Stimulated activated naive CD8-positive, alpha-beta T cell treated with anti-CD3 and anti-CD28 coated beads, Interleukin-15, Interleukin-2, amounts not matched to agents 100 U/mL and 50 U/mL, for 24 hours (primary cell): Measurements from ENCODE around the gene TMEM187.

Experiments
- ATAC-seq: fragments of 150-1000 bp; cut with Tn5 transposase; one replicate; pipeline ENCODE4 v1.10.0; 2021
- DNase-seq: peaks from one replicate; pipeline ENCODE4 v3.0.0; 2021

Gene TMEM187

DNA sequence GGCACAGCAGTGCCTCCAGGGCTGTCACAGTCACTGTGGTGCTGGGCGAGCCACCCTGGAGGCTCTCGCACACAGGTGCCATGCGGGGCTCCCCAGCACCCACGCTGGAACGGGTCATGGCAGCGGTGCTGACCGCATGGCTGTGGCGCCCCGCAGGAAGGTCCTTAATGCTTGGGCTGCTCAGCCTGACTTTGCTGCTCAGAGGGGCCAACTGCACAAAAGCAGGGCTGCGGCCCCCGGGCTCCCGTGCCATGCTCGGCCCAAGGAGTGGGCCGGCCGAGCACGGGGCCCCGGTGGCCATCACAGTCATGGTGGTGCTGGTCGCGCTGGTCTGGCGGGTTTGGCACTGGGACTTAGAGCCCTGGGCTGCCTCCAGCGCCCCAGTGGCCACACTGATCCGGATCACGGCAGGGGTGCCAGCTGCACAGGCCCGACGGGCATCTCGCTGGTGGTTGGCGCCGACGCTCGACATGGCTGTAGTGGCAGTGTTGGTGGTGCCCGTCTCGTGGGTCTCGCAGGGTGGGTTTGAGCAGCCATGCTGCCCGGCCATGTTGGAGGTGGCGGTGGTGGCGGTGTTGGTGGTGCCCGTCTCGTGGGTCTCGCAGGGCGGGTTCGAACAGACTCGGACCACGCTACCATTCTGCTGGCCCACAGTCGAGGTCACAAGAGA, 17.9 kb upstream of the TMEM187 start:
- DNase-seq = no peak
- no peak for ATAC-seq

DNA sequence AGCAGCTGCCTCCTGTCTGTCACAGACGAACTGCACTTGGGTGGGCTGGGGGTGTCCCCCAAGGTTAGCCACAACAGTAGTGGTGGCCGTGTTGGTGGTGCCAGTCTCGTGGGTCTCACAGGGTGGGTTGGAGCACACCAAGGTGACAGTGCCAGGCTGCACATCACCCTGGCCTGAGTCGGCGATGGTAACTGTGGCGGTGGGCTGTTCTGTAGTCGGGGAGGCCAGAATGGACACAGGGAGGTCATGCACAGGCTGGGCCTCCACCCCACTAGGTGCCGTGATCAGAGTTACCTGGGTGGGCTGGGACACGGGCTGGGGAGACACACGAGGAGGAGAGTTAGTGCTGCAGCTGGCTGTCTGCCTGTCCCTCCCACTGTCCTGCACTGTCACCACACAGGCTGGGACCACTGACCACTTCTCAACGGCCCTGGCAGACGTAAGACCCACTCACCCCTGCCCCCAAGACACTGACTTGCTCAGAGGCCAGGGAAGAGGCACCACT, 17.3 kb upstream of the TMEM187 start:
- DNase-seq (no peak), ATAC-seq (no peak)

DNA sequence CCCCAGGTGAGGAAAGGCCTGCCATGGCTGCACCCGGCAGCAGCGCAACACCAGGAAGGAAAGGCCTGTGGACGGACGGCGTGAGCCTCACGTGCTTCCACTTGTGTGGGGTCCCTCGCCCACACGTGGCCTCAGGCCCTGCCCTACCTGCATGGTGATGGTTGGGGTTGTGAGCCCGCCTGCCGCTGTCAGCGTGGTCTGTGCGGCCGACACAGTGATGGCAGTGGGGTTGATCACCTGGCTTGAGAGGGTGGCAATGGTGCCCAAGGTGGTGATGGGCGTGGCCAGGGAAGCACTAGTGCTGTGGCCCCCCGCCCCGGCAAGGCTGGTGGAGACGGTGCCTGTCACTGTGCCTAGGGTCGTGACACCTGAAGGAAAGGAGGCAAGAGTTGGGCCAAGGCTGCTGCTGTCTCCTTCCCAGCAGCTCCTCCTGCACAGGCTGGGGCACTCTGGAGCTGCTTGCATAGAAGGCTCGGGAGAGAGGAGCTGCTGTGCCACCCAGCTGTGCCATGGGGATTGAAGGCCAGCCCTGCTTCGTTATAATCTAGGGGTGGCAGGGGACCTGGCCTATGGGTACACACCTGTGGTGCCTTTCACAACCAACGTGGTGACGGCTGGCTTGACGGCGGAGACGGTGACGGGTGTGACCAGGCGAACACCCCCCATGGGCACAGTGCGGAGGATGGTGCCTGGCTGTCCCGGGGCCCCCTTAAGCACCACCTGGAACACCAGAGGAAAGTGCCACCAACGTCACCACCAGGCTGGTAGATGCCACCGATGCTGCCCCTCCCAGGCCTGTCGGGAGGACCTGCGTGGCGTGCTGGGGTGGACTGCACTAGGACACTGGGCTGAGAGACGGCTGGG, 16.3 kb upstream of the TMEM187 start:
- no peak for ATAC-seq

DNA sequence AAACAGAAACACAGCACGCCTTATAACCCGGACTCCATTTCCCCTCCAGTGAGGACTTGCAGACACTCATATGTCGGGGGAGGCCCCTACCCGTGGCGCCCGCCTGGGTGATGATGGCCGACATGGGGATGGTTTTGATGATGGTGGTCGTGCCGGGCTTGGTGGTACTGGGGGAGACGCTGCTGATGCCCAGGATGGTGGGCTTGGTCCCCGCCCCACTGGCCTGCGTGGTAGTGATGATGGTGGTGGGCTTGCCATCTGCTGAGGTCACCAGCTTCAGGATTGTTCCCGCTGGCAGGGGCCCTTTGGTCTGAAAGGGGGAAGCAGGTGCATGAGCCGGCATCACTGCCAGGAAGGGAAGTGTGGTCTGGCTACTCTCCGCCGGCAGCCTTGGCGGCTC, 15.3 kb upstream of the TMEM187 start:
- DNase-seq = no peak
- no peak for ATAC-seq

More for the DNA sequence above, 16.3 kb upstream of the TMEM187 start:
- no peak for DNase-seq

DNA sequence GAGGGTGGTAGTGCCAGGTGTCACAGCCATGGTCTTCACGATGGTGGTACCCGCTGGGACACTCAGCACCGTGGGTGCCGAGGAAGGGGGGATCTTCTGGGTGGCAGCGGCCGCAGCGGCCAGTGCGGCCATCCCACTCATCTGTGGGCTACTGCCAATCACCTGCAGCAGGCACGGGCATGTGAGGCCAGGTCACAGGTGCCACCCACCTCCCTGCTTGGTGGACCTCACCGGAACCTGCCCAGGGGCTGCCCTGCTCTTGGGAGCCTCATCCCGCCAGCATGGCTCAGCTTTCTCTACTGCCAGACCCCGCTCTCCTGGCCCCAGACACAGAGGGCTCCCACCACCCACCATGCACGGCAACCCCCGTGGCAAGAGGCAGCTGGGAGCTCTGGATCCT, 13.9 kb upstream of the TMEM187 start:
- ATAC-seq = no peak
- no peak for DNase-seq

DNA sequence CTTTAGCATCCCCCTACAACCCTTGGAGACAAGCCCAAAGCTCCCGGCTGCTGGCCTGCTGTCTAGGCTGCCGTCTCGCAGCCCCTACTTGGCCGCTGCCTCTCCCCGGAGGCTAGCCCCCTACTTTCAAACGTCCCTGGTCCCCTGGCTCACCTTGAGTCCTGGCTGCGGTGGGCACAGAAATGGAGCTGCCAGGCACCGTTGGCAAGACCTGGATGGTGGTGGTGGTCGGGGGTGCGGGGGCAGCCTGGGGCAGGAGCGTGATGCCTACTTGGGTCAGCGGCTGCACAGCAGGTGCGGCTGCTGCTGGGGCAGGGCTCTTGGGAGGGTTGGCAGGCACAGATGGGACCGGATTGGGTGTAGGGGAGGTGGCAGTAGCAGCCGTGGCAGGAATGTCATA, 12.9 kb upstream of the TMEM187 start:
- ATAC-seq = no peak
- DNase-seq = no peak

DNA sequence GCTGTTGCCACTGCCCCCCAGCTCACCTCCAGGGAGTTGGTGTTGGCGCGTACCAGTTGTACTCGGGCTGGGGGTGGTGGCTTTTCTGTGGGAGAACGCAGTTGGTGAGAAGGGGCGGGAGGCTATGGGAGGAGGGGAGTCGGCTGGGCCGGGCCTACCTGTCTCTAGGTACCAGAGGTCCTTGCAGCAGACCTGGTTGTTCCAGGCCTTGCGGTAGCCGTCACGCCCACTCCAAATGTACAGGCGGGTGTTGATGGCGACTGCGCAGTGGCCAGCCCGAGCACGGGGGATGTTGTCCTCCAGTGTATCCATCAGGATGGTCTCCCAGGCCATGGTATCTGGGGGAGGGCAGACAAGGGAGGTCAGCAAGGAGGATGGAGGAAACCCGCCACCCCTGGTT, 12.5 kb upstream of the TMEM187 start:
- DNase-seq = no peak

DNA sequence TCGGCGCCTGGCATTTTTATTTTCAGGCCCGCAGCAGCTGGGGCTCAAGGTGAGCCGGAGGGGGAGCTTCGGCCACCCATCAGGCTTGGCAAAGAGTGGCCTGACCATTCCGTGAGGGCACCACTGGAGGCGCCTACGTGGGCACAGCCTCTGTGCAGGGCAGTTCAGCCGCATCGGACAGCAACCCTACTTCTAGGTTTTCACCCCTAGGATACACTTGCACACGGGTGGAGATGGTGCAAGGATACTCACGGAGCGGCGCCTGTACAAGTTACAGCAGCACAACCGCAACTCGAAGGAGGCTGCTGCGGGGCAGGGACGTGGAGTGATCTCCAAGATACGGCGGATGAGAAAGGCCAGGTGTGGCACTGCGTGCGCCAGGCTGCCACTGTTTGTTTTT, 11.8 kb upstream of the TMEM187 start:
- DNase-seq (no peak), ATAC-seq (no peak)

More for the DNA sequence above, 12.5 kb upstream of the TMEM187 start:
- no peak for ATAC-seq

DNA sequence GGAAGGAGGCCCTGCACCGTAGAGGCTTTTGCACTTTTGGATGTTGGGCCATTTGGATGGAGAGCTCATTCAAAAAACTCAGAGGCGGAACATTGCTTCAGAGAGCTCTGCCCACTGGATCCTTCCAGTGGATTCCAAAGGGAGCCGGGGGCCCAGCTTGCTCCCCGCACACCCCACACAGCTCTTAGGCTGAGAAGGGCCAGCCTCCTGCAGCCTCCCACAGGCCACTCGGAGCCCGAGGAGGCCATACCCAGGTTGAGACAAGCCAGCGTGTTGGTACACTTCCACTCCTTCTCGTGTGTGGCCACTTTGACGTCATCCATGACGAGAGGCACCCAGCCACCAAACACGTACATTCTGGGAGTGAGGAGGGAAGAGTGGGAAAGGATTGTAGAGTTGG, 11.3 kb upstream of the TMEM187 start:
- ATAC-seq = no peak

DNA sequence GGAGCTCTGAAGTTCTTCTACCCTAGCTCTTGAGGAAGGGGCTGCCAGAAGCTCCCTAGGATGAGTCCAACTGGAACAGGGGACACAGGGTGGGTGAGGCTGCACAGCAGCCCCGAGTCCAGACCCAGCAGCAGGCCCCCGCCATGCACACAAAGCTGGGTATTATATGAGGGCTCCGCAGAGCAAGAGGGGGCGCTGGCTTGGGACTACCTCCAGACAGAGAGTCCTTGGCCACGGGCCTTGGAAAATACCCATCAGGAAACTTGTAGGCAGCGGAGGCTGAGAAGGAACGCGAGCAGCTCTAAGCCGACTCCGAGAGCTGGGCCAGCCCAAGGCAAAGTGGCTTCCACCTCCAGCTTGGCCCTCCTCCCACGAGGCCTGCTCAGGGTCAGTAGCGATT, 9.0 kb upstream of the TMEM187 start:
- DNase-seq (no peak), ATAC-seq (no peak)

More for the DNA sequence above, 11.3 kb upstream of the TMEM187 start:
- no peak for DNase-seq

DNA sequence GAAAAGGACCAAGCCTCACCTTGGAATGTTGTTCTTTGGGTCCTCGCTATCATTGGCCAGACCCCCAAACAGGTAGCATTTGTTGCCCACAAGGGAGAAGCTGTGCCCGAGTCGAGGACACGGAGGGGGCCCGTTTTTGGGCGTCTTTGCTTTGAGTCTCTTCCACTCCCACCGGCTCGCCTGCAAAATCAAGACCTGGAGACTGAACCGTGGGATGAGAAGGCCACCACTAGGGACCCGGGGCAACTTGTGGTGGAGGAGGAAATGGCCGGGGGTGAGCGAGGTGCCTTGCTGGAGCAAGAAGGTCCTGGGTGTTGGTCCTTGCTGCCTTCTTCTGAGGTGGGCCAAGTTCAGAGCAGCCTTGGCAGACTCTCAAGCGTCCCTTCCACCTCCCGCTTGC, 8.4 kb upstream of the TMEM187 start:
- no peak for DNase-seq
- no peak for ATAC-seq

DNA sequence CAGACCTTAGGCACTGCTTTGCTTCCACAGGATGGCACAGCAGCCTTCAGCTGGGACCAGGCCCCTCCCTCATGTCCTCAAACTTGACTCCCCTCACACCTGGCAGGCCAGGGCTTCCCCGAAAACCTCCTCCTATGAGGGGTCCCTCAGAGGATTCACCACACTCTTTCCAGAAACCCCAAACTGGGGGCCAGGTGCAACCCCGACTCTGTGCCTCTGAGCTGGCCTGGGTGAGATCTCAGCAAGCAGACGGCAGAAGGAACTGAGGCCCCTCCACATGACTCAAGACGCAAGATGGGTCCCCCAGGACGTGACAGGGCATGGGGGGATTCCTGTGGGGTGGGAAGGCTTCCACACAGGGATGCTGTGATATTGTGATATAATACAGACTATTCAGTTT, 7.1 kb upstream of the TMEM187 start:
- ATAC-seq (no peak), DNase-seq (no peak)

DNA sequence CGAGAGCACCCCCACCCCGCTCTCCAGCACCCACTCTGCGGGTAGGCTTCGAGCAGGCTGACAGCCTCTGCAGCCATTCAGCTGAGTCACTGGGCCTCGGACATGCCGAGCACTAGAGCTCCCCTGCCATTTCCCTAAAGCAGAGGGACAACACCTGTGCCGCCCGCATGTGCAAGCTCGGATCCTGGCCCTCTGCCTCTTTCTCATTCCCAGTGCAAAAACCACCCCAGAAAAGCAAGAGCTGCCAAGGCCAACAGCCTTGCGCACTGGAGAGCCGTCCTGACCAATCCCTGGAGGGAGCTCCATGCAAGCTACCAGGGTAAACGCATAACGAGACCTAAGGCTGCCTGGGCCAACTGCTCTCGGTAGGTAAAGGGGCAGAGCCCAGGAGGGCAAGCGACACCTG, 6.3 kb upstream of the TMEM187 start:
- no peak for ATAC-seq
- DNase-seq = no peak

DNA sequence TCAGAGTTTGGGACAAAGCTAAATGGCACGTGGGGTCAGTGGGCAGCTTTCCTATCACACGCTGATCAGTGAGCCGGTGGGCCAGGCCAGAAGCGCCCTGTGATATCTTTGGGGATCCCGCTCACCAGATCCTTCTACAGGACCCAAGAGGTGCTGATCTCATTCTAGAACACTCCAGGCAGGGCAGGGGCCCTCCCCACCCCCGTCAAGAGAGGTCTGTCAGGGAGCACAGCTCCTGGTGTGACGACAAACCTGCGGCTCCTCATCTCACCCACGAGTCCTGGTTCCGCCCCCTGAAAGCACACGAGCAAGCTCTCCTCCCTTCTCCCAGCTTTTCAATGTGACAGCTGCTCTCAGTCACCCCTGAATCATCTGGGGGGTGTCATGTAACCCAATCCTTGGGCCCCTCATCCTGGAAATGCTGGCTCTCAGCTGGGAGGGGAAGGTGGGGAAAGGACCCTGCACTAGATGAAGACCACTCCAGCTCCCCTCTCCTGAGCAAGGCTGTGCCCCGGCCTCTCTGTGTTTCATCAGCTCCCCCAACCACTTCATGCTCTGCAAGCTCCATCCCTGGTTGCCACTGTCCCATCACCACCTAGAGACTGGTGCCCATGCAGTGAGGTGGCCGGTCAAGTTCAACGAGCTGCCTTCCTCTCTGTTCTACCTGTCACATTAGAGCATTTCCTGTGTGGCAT, 5.6 kb upstream of the TMEM187 start:
- ATAC-seq (peak; percentile 35), DNase-seq (peak; percentile 65)

DNA sequence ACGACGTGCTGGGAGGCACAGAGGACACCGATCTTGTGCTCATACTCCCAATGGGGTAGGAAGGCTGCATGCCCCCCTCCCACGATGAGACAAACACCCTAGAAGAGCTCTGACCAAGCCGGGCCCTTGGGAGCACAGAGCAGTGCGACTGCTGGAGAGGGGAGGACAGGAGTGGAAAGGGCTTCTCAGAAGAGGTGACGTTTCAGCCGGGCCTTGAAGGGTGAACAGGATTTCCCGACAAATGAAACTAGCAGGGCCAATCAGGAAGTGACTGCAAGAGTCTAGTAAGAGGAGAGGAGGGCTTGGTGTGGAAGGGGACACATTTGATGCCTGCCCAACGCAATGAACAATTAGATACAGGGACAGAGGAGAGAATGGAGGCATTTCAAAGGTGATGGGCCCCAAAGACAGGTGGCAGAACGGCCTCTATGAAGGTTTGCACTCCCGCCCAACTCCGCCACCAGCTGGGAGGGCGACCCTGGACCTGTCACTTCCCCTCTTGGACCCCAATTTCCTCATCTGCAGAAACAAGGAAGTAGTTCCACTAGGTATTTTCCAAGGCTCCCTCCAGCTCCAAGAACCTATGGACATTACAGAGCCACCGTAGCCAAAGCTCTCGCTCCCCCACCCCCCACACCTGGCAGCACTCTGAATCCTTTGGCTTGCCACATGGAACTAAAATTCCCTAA, 4.9 kb upstream of the TMEM187 start:
- DNase-seq (peak; percentile 26), ATAC-seq (no peak)

DNA sequence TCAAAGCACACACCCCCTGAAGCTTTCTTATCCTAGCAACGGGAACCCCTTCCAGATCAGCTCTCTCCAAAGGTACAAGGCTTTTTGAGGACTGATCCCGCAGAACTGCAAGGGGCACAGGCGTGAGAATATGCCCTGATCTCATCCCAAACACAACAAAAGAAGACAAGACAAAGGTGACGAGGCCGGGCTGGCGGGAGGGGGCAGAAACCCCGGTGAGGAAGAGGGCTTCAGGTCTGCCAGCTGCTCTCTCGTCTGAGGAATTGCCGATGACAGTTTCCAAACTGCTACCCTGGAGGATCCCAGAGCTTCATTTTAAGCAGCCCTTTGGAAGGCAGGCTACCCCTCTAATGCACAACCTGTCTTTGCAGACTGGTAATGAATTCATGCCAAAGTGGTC, 4.3 kb upstream of the TMEM187 start:
- ATAC-seq (no peak), DNase-seq (no peak)

DNA sequence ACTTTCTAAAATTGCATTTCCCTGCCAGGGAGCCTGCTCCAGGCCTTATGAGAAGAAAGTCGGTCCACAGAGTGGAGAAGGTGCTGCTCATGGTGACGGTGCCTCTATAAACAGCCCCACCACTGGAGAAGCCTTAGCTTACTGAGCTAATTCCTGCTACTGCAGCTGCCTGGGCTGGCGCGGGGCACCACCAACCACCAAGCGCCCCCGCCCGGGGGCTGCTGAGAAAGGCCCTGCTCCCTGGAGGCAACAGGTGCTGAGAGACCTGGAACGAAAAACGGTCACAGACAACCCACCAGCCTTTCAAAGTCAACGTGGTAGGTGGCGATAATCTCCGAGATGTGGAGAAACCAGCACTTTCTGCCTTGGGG, 3.8 kb upstream of the TMEM187 start:
- DNase-seq (peak; percentile 45), ATAC-seq (no peak)

DNA sequence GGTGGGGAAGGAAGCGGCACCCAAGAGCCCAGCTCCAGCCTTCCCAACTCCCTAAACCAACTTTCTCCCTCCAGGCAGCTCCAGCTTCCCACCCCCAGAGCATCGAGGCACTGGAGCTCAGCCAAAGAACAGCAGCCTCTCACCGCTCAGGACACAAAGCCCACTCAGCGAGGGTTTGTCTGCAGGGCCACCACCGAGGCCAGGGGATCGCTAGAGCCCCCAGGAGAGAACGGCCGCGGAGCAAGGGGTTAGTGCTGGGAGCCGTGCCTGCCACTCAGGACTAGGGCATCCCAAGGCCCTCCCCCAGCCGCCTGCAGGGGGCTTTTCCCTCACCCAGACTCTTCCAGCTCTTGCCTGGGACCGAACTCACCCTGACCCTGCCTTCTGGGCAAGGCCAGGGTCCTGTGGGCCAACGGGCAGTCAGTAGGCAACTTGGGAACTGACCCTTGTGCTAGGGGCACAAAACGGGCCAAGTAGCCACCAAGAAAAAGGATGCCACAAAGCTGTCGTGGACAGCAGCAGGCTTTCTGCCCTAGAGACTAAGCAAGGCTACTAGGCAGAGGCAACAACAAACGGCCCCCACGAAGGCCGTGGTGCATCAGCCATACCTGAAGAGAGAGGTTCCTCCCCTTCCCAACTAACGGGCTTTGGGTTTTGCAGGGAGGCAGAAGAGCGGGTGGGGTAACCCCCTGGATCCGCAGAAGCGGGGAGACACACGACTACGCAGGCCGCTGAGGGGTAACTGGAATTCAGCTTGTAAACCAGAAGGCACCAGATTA, 3.2 kb upstream of the TMEM187 start:
- no peak for ATAC-seq
- DNase-seq = peak; percentile 10

DNA sequence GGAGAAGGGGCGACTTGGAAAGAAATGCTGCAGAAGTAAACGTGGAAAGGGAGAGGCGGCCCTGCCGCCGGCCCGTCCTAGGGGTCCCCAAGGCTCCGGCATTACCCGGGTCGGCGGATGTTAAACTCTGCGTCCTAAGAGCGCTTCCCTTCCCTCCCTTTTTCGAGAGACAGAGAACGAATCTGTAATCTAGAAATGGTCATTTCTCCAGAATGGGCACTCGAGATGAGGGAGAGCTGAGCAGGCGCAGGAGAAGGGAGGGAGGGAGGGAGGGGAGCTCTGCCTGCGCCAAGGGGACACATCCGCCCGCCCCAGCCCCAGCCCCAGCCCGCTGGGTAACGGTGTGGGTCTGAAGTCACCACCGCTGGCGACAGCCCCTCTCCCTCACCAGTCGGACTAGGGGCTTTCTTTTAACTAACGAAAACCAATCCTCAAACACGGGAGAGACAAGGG, 2.6 kb upstream of the TMEM187 start:
- no peak for ATAC-seq
- DNase-seq = no peak

DNA sequence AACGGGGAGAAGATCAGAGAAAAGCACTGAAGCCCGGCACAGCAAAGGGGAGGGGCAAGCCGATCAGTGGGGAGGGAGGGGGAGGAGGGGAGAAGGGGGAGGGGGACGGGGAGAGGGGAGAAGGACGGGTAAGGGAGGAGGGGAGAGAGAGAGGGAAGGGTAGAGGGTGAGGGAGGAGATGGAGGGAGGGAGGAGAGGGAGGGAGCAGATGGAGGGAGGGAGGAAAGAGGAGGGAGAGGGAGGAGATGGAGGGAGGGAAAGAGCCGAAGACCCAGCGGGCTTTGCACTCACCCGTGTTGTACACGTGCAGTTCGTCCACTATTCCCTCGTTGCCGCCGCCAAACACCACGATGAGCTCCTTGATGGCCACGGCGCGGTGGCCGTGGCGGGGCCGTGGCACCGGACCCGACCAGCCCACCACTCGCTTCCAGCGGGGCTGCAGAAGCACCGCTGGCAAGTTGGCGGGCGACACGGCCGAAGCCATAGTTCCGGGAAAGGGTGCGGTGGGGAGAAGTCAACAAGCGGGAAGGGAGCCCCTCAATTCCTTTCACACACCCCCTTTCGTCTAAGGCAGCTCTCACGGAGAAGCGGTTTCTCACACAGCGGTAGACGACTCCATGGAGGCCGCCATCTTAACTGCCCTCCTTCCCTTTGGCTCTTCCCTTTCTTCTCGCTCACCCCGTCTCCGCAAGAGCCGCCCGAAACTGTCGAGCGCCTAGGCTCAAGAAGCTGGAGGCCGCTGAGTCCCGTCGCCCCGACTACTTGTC, 2.0 kb upstream of the TMEM187 start:
- no peak for ATAC-seq
- DNase-seq = peak; percentile 40

DNA sequence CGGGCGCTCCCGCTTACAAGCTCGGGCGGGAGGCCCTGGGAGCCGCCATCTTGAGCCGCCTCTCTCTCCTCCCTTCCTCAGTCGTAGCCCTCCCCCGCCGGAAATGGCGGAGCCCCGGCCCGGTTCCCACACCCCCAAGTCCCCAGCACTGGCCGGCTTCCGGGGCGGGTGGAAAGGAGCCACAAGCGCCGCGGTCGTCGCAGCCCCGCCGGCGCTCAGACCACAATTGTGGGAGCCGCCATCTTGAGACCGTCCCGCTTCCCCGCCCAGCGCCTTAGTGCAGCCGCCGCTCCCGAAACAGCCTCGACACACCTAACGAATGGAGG, 1.5 kb upstream of the TMEM187 start:
- ATAC-seq (peak; percentile 32), DNase-seq (peak; percentile 87)
